Measurements from ENCODE around the gene ELMO2. TPM values are rescaled to one million over a fixed set of nuclear protein-coding genes. Genes with fewer than 3 reads are reported as not detected.
A peak's percentile ranks its signal among the peaks of the same experiment; 100 is the strongest.

ELMO2 gene
- total RNA-seq, 1 experiment from 2014 or later, result 38.5 TPM

- H3K27me3 ChIP-seq (replicated peaks; ENCODE audit: insufficient read depth, low read depth, low read length, poor library complexity), result no peaks in the 10 kb centered on the region
- TF ChIP-seq EZH2 (IDR thresholded peaks at IDR 0.05; ENCODE audit: borderline replicate concordance, low read depth, low read length, poor library complexity, severe bottlenecking), result no peak
- no peak for TF ChIP-seq CTCF (conservative IDR thresholded peaks at IDR 0.05; ENCODE audit: low read depth, low read length)
- peaks cover 10% of the 10 kb centered on the region for H3K36me3 ChIP-seq (ENCODE audit: insufficient read depth, low read length, poor library complexity, severe bottlenecking)
- peaks cover 19% of the 10 kb centered on the region for H3K4me1 ChIP-seq (ENCODE audit: insufficient read depth, low read length, poor library complexity, severe bottlenecking)
- no TSS peak for BruUV-seq (replicated peaks)
- CTCF ChIA-PET, result no interaction called here
- H3K27ac ChIP-seq (ENCODE audit: low read depth, low read length, poor library complexity, severe bottlenecking), result peak overlapping the region; percentile 85
- DNase-seq (ENCODE audit: low spot score), result peak; percentile 80
- POLR2A ChIA-PET (ENCODE audit: low non-redundant PET), result no interaction called here
- no peaks in the 10 kb centered on the region for H3K9me3 ChIP-seq (ENCODE audit: low read depth, low read length, poor library complexity, severe bottlenecking)
- H3K4me3 ChIP-seq (ENCODE audit: low read depth, low read length, poor library complexity, severe bottlenecking), result no peak overlapping the region
- intact Hi-C loops (cut with micrococcal nuclease; ENCODE audit: unreplicated experiment), result no loop called here
Measured at GRCh38 chr20:46350201-46350985, 56.0 kb downstream of the ELMO2 start.

DNA sequence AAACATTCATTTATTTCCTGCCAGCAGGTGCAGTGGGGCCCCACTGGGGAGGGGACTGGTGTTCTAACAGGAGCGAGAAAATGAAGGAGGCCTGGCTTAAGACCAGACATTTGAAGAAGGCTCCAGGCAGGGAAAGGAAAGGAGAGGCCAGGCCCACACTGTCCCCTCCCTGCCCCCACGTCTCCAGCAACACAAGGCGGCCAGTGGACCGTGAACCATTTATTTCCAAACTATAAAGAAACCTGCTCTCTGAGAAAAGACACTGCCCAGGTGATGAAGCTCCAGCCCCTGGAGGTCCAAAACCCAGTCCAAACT, 56.7 kb downstream of the ELMO2 start:
- intact Hi-C loops (cut with micrococcal nuclease; ENCODE audit: unreplicated experiment), result loop anchor here (2.0 kb wide), 1 partner anchor 217 kb away; no protein-coding TSS in a partner anchor
- H3K27ac ChIP-seq (ENCODE audit: low read depth, low read length, poor library complexity, severe bottlenecking), result peak overlapping the region; percentile 85
- peaks cover 8% of the 10 kb centered on the region for H3K36me3 ChIP-seq (ENCODE audit: insufficient read depth, low read length, poor library complexity, severe bottlenecking)
- CTCF ChIA-PET, result interaction anchor here (1.4 to 1.6 kb wide), 2 partner anchors 8 to 43 kb away, joined by 5 to 8 read pairs; no protein-coding TSS in a partner anchor
- TF ChIP-seq EZH2 (IDR thresholded peaks at IDR 0.05; ENCODE audit: borderline replicate concordance, low read depth, low read length, poor library complexity, severe bottlenecking) (no peak), CTCF (conservative IDR thresholded peaks at IDR 0.05; ENCODE audit: low read depth, low read length) (no peak)
- H3K9me3 ChIP-seq (ENCODE audit: low read depth, low read length, poor library complexity, severe bottlenecking), result no peaks in the 10 kb centered on the region
- H3K4me1 ChIP-seq (ENCODE audit: insufficient read depth, low read length, poor library complexity, severe bottlenecking), result peaks cover 19% of the 10 kb centered on the region
- no TSS peak for BruUV-seq (replicated peaks)
- POLR2A ChIA-PET (ENCODE audit: low non-redundant PET), result no interaction called here
- no peaks in the 10 kb centered on the region for H3K27me3 ChIP-seq (replicated peaks; ENCODE audit: insufficient read depth, low read depth, low read length, poor library complexity)
- H3K4me3 ChIP-seq (ENCODE audit: low read depth, low read length, poor library complexity, severe bottlenecking), result no peak overlapping the region
- no peak for DNase-seq (ENCODE audit: low spot score)

GRCh38 chr20:46349035-46349741, 57.2 kb downstream of the ELMO2 start:
- H3K4me1 ChIP-seq (ENCODE audit: insufficient read depth, low read length, poor library complexity, severe bottlenecking), result peaks cover 19% of the 10 kb centered on the region
- BruUV-seq (replicated peaks), result no TSS peak
- CTCF ChIA-PET, result interaction anchor here (0.5 to 1.6 kb wide), 5 partner anchors 9 to 242 kb away, joined by 3 to 8 read pairs (median 5); no protein-coding TSS in a partner anchor
- peaks cover 5% of the 10 kb centered on the region for H3K36me3 ChIP-seq (ENCODE audit: insufficient read depth, low read length, poor library complexity, severe bottlenecking)
- H3K4me3 ChIP-seq (ENCODE audit: low read depth, low read length, poor library complexity, severe bottlenecking), result no peak overlapping the region
- POLR2A ChIA-PET (ENCODE audit: low non-redundant PET), result no interaction called here
- no peak overlapping the region for H3K27ac ChIP-seq (ENCODE audit: low read depth, low read length, poor library complexity, severe bottlenecking)
- intact Hi-C loops (cut with micrococcal nuclease; ENCODE audit: unreplicated experiment), result loop anchor here (2.0 kb wide), 1 partner anchor 216 kb away; no protein-coding TSS in a partner anchor
- TF ChIP-seq CTCF (conservative IDR thresholded peaks at IDR 0.05; ENCODE audit: low read depth, low read length) (peak; percentile 84), EZH2 (IDR thresholded peaks at IDR 0.05; ENCODE audit: borderline replicate concordance, low read depth, low read length, poor library complexity, severe bottlenecking) (no peak)
- no peaks in the 10 kb centered on the region for H3K9me3 ChIP-seq (ENCODE audit: low read depth, low read length, poor library complexity, severe bottlenecking)
- no peaks in the 10 kb centered on the region for H3K27me3 ChIP-seq (replicated peaks; ENCODE audit: insufficient read depth, low read depth, low read length, poor library complexity)
- DNase-seq (ENCODE audit: low spot score), result peak; percentile 68

All from A673 (cell line).